Measurements from ENCODE around the gene MCF2L2.

DNA sequence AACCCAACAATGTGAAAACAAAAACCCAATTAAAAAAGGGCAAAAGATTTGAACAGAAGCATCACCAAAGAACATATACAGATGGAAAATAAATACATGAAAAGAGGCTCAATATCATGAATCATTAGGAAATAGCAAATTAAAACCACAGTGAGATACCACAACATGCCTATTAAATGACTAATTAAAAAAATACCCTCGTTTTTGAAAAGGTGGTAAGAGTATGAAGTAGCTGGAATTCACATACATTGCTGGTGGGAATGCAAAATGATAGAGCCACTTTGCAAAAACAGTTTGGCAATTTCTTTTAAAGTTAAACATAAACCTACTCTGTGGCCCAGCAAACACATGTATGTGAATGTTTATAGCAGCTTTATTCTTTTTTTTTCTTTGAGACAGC, 99.6 kb downstream of the MCF2L2 start:
- TF ChIP-seq, protein P1, sequence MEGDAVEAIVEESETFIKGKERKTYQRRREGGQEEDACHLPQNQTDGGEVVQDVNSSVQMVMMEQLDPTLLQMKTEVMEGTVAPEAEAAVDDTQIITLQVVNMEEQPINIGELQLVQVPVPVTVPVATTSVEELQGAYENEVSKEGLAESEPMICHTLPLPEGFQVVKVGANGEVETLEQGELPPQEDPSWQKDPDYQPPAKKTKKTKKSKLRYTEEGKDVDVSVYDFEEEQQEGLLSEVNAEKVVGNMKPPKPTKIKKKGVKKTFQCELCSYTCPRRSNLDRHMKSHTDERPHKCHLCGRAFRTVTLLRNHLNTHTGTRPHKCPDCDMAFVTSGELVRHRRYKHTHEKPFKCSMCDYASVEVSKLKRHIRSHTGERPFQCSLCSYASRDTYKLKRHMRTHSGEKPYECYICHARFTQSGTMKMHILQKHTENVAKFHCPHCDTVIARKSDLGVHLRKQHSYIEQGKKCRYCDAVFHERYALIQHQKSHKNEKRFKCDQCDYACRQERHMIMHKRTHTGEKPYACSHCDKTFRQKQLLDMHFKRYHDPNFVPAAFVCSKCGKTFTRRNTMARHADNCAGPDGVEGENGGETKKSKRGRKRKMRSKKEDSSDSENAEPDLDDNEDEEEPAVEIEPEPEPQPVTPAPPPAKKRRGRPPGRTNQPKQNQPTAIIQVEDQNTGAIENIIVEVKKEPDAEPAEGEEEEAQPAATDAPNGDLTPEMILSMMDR (IDR thresholded peaks at IDR 0.05): no peak
- TF ChIP-seq EP300 (IDR thresholded peaks at IDR 0.05) (no peak), POLR2AphosphoS5 (IDR thresholded peaks at IDR 0.05) (no peak)
